Urothelium cell line (cell line): Measurements from ENCODE around the gene HIVEP1.
"Not testable (repeated sequence)": the region's sequence is repeated elsewhere in the genome, so short reads cannot be mapped to it uniquely, and the experiment has no call there.

Source experiments
- DNase-seq: peaks from one replicate; pipeline ENCODE4 v3.0.0; 2011; ENCODE audit warnings: low spot score, mixed read lengths
- FAIRE-seq: peaks from 2 replicates; lab custom pipeline; 2011; peaks lifted over from hg19 to GRCh38; lab: Jason Lieb, UNC

HIVEP1 gene

DNA sequence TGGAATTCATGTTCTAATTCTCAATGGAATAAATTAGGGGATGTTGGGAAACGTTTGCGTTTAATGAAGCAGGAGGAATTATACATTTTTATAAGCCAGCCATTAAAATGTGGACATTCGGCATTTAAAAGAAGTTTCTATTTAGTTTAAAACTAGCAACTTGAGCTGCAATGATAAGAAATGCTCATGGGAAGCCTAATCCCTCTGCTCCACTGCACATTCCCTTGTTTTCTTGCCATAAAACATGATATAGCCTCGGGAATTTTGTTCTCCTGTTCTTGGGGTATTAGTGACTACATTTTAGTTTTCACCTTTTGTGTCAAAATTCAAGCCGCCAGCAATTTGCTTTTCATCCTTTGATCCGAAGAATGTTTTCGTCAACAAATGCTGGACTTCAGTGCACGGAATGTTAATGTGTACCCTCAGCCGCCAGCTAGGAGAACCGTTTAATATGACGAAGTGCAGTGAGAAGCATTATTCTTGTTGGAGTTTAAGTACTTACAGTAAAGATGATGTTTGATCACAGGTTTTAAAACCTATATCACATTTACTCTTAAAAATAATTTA is 137.9 kb downstream of the HIVEP1 start:
- no peak for FAIRE-seq
- DNase-seq = no peak

DNA sequence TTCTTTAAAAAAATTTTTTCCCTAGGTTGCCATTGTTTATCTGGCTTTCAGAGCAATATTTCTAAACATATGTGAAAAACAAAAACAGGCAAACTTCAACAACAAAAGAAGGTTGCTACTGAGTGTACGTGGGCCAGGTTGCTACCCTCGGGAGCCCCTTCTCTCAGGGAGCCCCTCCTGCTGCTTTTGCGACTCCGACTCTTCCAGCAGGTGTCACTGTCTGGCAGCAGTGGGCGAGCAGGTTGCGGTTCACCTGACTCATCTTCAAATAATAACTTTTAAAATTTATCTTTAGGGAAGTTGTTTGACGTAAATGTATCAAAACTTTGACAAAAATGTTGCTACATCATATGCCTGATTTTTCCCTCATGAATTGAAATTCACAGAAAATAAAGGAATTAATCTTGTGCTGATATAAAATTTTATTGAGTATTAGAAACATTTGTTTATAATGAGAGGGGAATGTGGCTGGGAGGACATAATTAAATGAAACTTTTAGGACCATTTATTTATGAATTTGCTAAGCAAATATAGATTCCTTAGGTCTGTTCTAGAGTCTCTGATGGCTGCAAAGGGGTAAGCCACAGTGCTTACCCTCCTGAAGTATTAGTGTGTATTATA is 138.8 kb downstream of the HIVEP1 start:
- DNase-seq = peak; percentile 51
- FAIRE-seq = no peak

DNA sequence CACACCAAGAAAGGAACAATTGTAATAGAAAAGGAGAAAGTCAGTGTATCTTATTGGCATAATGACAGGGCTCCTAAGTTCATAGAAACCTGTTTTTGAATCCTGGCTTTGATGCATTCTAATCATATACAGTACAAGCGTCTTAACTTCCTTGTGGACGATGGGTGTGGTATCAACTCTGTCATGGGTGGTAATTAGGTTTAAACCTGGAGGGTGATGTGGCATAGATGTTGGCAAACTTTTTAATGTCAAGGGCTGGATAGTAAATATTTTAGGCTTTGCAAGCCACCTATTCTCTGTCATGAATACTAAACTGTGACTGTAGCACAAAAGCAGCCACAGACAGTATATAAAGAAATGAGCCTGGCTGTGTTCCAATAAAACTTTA is 139.3 kb downstream of the HIVEP1 start:
- no peak for FAIRE-seq

DNA sequence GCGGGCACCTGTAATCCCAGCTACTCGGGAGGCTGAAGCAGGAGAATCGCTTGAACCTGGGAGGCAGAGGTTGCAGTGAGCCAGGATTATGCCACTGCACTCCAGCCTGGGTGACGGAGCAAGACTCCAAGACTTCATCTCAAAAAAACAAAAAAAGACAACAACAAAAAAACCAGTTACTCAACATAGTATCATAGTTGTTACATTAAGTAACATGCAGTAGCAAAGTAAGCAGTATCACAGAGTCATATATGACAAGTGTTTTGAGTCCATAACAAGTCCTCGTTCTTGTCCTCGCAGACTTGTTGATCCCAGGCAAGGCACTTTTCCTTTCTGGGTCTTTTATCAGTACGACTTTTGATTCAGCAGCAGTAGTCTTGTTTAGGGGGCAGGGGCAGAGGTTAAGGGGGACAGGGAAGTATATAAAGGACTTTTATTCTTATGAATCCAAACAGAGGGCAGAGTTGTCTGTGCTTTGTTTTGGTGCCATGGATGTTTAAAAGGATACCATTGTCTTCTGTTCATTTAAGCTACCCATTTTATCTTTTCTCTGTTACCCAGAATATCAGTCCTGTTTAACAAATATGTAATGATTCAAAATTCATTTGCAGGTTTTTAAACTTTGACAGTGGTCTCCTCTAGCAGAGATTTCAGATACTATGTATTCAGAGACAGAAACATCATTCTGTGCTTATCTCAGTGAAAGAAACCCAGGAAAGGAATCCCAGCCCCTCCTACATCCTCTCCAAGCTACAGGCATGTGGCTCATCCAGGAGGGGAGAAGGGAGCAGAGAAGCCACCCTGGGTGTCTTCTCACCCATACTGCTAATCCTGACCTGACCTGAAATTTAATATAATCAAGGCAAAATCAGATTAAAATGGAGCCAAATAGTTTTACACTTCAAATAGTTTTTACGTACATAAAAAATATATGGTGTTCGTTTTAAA is 140.2 kb downstream of the HIVEP1 start:
- FAIRE-seq (no peak), DNase-seq (no peak)

More for the DNA sequence above, 139.3 kb downstream of the HIVEP1 start:
- DNase-seq = no peak

DNA sequence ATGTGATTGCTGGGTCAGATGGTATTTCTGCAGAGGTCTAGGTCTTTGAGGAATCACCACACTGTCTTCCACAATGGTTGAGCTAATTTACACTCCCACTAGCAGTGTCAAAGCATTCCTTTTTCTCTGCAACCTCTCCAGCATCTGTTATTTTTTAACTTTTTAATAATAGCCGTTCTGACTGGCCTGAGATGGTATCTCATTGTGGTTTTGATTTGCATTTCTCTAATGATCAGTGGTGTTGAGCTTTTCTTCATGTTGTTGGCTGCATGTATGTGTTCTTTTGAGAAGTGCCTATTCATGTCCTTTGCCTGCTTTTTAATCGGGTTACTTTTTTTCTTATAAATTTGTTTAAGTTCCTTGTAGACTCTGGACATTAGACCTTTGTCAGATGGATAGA is 143.7 kb downstream of the HIVEP1 start:
- DNase-seq, FAIRE-seq: not testable (repeated sequence)

DNA sequence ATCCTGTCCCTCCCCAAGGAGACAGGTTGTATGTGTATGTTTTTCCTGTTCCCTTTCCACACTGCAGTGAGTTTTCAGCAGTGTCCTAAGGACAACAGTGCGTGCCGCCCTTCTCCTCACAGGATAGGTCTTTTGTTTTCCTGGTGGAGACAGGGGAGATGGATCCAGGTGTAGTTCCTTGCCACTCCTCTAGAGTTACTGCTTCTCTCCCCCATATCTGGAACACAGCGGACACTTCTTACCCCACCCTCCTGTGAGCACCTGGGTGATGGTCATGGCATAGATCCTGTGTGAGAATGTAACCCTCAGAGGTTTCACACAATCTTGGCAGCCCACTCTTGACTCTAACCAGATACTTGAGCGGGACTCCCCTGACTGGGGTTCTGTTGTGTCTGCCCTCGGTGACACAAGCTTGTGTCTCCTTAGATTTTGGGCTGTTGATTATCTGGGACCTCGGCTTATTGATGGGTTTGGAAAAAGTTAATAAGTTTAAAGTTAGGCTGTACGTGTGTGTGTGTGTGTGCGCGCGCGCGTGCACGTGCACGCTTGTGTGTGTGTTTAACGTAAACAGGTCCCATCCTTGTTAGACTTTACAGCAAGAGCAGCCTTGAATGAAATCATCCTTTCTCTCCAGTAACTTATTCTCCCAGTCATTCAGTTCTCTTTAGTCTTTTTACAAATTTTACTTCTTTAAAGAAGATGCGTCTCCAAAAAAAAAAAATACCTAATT is 146.7 kb downstream of the HIVEP1 start:
- FAIRE-seq = no peak
- no peak for DNase-seq

DNA sequence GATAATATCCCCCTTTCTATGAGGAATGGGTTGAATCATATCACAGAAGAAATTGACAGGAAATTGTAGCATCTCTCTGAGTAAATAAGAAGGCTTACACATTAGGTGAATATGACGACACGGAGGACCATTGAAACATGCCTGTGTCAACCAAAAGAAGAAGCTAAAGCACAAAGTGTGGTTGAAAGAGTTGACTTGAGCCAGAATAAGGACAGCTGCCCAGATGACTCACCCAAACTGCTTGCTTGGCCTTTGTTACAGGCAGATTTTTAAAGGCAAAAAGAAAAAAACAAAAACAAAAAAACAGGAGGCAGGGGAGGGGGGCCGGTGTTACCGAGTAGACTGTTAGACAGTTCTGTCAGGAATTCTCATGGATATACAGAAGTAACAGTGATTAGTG is 148.2 kb downstream of the HIVEP1 start:
- FAIRE-seq = no peak

DNA sequence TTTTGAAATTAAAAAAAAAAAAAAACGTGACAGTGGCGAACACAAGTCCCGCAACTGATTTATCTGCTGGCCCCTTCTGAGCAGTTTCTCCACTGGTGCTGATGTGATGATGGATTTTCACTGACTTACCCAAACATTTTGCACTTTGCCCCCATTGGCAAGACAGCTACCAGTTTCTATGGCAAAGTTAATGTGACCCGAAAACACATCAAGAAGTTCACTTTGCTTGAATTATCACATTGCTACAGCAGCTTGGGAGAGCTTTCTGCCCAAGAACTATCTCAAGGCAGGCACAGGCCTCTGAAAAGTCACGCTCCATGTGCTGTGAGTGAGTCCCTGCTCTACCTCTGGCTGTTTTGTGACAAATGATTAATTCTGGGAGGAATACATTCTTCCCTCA is 150.1 kb downstream of the HIVEP1 start:
- DNase-seq (no peak), FAIRE-seq (no peak)

More for the DNA sequence above, 148.2 kb downstream of the HIVEP1 start:
- DNase-seq = no peak

DNA sequence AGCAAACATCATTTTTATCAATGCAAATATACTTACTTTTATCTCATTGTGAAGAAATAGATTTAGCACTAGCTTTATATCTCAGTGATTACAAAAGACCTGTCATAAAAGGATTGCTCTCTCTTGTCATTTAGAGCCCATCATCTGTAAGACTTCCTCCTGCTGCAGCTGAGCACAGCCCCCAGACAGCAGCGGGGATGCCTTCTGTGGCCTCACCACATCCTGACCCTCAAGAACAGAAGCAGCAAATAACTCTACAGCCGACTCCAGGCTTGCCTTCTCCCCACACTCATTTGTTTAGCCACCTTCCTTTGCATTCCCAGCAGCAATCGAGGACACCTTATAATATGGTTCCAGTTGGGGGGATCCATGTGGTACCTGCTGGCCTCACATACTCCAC is 151.0 kb downstream of the HIVEP1 start:
- FAIRE-seq (no peak), DNase-seq (no peak)

DNA sequence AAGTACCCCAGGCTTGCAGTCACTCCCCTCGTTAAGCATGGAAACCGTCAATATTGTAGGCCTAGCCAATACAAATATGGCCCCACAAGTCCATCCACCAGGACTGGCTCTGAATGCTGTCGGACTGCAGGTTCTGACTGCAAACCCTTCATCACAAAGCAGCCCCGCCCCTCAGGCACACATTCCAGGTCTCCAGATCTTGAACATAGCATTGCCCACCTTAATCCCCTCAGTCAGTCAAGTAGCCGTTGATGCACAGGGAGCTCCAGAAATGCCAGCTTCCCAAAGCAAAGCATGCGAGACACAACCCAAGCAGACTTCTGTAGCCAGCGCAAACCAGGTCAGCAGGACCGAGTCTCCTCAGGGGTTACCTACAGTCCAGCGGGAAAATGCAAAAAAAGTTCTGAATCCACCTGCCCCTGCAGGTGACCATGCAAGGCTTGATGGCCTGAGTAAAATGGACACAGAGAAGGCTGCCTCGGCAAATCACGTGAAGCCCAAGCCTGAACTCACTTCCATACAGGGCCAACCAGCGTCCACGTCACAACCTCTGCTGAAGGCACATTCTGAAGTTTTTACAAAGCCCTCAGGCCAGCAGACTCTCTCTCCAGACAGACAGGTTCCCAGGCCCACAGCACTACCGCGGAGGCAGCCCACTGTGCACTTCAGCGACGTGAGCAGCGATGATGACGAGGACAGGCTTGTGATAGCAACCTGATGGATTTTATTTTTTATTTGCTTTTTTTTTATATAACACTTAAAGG is 151.8 kb downstream of the HIVEP1 start:
- FAIRE-seq = no peak

DNA sequence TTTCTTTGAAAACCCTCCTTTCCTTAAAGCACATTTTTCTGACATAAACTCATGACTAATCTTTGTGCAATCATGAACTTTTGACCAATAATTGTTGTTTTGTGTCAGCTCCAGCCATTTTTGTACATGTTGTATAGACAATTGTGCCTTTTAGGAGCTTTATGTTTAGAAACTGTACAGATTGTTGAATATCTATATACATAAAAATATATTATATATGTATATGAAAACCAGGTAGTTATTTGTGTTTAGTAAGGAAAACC is 152.3 kb downstream of the HIVEP1 start:
- no peak for FAIRE-seq

More for the DNA sequence above, 151.8 kb downstream of the HIVEP1 start:
- no peak for DNase-seq

DNA sequence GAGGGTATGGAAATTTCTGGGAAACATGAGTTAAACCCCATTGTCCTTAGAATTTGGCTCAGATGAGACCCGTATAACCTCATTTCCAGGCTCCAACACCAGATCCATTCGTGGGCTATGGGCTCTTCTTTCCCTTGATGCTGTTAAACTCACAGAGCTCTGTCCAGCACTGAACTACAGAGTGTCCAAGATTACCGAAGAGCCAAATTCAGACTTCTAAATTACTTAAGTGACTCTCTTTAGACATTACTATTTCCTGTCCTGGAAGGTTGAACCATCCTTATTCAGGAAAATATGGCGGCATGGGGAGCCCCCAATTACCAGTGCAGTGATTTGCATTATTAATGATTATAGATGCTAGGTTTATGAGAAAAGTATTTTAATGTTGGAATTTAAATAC is 153.2 kb downstream of the HIVEP1 start:
- FAIRE-seq (no peak), DNase-seq (no peak)

More for the DNA sequence above, 152.3 kb downstream of the HIVEP1 start:
- no peak for DNase-seq

DNA sequence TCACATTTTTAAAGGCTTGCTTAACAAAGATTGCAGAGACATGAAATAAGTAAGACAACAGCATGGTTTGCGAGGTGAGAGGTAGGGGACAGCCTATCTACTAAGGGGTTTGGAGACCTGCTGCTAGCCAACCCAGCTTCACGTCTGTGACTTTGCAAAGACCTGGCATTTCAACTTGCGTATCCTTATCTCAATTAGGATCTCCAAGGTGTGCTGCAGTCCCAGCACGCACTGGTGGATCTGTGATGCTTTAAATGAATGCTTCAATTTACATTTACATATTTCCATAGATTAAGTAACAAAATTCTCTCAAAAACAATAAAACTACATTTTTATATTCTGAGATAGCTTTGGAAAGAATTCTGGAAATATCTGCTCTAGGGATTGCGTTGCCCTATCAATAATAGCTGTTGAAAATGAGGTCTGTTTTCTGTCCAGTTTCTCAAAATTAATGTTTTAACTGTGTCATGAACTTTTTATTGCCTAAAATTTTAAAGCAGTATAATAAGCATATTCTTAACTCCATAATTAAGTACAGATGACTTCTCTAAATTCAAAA is 153.7 kb downstream of the HIVEP1 start:
- no peak for DNase-seq
- FAIRE-seq = no peak

DNA sequence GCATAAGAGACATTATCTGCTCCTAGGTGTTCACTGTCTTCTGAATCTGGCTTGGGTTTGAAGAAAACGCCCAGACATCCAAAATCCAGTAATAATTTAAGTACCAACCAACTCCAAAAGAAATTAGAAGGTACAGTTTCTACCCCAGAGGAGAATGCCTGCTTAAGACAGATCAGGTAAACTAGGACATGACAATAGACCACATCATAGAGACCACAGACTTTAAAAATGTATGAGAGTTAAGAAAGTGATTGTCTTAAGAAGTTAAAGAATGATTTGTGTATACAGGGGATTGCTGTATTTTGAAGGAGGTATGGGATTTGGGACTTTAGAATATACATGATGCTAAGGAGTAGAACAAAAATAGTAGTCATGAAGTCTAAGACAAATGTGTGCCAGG is 157.3 kb downstream of the HIVEP1 start:
- DNase-seq (no peak), FAIRE-seq (no peak)

DNA sequence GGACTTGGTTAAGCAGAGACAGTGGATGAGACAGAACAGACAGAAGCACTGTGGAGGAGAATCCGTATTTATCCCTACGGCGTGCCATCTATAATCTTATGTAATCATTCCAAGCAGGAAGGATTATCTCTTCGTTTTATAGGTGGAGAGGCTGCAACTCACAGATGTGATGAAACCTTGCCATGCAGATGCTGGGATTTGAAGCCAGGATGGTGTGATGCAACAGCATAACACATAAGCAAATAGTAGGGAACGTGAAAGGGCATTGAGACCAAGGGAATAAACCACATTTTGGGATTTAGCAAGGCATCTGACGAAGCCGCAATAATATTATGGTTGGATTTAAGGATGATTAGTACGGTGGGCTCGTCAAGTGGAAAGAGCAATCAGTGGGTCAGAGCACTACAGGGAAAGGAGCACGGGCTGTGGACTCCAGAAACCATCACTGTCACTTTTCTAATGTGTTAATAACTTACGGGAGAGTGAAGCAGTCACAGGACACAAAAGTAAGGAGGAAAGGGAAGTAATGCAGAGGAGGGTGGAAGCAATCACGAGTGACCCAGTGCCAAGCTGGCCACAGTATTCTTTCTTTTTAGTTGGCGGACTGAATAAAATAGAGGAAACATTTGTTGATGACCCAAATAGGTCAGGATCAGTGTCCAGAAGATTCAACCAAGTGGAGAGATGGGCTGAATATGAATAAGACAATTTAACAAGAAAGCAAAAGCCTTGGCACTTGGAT is 158.4 kb downstream of the HIVEP1 start:
- DNase-seq (no peak), FAIRE-seq (no peak)

DNA sequence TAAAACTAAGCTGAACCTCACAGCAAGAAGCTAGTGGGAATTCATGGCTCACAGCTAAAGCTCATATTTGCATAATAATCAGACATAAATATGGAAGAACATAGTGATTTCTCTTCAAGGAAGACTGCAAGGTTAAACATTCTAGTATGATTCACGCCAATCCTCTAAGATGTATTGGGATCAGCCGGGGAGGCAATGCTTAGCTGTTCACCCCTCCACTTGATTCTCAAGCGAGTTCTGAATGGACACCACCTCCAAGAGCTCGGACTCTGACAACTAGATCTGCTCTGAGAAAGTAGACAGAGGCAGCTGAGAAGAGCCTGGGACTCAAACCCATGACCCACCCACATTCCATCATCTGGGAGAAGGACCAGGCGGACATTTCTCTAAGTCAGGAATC is 159.6 kb downstream of the HIVEP1 start:
- no peak for DNase-seq
- FAIRE-seq = no peak

DNA sequence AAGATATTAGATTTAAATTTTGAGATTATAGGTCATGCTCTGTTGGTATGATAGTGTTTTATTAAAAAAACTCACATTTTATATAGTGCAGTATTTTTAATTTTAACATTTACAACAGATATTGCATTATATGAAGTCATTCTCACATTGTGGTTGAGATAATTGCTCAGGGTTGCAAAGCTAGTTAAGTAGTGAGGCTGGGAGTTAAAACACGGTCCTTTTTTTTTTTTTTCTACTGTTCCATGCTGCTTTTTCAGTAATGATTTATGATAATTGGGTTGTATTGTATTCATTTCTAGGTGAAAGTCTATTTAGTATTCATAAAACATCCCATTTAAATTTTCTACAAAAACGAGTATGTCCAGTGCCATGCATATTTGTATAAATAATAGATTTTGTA is 160.5 kb downstream of the HIVEP1 start:
- FAIRE-seq = no peak
- no peak for DNase-seq

DNA sequence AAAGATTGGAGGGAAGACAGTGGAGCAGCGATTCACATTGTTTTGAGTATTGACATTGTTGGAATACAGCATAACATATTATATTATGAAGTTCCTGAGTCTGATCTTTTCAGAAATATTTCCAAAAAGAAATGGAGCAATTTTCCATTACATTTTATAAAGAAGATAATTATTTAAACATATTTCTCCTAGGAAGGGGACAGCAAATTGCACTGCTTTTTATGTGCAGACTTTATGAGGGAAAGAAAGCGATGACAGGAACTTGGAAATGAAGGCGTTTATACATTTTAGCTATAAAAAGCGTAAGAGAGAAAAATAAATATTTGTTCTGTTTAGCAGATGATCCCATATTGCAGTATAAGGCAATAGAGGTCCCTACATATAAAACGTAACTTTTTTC is 161.1 kb downstream of the HIVEP1 start:
- no peak for FAIRE-seq
- no peak for DNase-seq

DNA sequence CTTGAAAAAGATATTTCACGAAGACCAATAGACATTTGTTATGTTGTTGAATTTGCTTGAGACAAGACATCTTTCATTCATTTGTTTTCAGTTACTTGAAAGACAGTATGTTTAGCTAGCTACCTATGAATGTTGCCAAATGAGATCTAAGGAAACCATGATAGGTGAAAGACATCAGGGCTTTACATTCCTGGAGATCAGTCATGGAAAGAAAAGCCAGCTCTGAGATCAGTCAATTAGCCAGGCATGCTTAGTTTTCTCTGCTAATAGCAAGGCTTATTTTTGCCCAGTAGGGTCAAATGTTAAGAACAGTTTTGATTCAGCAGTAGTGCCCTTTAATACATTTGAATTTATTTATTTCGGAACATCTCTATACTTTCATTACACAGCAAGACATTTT is 161.5 kb downstream of the HIVEP1 start:
- no peak for DNase-seq
- FAIRE-seq = no peak

DNA sequence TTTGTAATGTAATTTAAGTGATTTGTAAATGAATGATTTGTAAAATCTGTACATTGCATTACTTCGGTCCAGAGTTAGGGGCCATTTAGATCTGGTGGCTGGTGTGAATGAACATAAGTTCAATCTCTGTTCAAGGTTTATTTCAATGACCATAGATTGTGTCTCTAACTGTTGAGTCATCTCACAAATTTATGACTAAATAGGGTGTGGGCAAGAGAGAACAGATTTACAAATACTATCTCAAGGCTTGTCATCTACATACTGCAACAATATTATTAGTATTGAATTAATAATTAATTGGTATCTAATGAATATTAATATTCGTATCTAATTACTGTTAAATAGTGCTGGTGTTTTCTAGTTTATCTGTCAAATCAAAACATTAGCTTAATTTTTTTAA is 162.8 kb downstream of the HIVEP1 start:
- no peak for DNase-seq
- no peak for FAIRE-seq
